ENCODE data around the gene LARGE1.

DNA sequence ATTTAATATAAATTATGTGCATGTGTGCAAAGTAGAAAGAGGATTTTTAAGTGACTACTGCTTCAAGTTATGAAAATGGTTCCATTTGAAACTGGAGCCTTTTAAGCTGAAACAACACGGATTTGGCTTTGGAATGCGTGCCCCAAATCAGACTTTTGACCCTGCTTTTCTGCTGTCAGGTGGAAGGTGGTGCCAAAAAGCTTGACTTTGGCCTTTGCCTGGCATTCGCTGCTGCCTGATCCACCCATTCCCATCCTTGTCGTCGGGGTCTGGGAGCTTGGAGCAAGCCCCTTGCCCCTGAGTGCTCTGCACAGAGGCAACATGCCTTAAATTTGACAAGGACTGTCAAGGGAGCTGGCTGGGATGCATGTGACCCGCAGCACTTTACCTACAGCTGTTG is 526.8 kb downstream of the LARGE1 start:
- TF ChIP-seq, protein P1, sequence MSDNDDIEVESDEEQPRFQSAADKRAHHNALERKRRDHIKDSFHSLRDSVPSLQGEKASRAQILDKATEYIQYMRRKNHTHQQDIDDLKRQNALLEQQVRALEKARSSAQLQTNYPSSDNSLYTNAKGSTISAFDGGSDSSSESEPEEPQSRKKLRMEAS (IDR thresholded peaks at IDR 0.05): no peak
- TF ChIP-seq, protein P2, sequence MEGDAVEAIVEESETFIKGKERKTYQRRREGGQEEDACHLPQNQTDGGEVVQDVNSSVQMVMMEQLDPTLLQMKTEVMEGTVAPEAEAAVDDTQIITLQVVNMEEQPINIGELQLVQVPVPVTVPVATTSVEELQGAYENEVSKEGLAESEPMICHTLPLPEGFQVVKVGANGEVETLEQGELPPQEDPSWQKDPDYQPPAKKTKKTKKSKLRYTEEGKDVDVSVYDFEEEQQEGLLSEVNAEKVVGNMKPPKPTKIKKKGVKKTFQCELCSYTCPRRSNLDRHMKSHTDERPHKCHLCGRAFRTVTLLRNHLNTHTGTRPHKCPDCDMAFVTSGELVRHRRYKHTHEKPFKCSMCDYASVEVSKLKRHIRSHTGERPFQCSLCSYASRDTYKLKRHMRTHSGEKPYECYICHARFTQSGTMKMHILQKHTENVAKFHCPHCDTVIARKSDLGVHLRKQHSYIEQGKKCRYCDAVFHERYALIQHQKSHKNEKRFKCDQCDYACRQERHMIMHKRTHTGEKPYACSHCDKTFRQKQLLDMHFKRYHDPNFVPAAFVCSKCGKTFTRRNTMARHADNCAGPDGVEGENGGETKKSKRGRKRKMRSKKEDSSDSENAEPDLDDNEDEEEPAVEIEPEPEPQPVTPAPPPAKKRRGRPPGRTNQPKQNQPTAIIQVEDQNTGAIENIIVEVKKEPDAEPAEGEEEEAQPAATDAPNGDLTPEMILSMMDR (IDR thresholded peaks at IDR 0.05 in 2 of 3, conservative IDR thresholded peaks at IDR 0.05 in 1 of 3; ENCODE audit: borderline replicate concordance in 1 of 3, insufficient read depth in 1 of 3, low read depth in 2 of 3, low read length in 2 of 3): no peak
- no peak for TF ChIP-seq EZH2phosphoT487 (IDR thresholded peaks at IDR 0.05; ENCODE audit: borderline replicate concordance)
